Ovary (tissue), 9 donors: Measurements from ENCODE around the gene RPL19. TPM values are rescaled to one million over a fixed set of nuclear protein-coding genes. Genes with fewer than 3 reads are reported as not detected.

ENCODE experiments used
- DNase-seq, 5 donors: peaks; one replicate each; pipeline ENCODE4 v3.0.0-alpha.2; 2019 to 2020
- H3K27ac ChIP-seq, 2 donors: fragments of 200-600 bp; one replicate each; pipeline versions ENCODE4 v1.5.1 to v1.8.0; 2019 to 2022
- H3K27me3 ChIP-seq: fragments of 200-600 bp; one replicate; pipeline ENCODE4 v1.8.0; 2022
- H3K36me3 ChIP-seq: fragments of 200-600 bp; sonication (generic); one replicate; pipeline ENCODE4 v1.5.1; 2019
- H3K4me1 ChIP-seq: one replicate; pipeline ENCODE4 v1.8.1; 2013; ENCODE audit warnings: mild to moderate bottlenecking, moderate library complexity; ENCODE audit not compliant: insufficient read depth
- H3K4me3 ChIP-seq: fragments of 200-600 bp; sonication (generic); one replicate; pipeline ENCODE4 v1.5.1; 2017
- H3K9me3 ChIP-seq, 2 donors: fragments of 200-600 bp in 1 of 2; sonication (generic) in 1 of 2; one replicate each; pipeline versions ENCODE4 v1.5.1 to v1.8.1; 2013 to 2019; ENCODE audit warnings: mild to moderate bottlenecking in 1 of 2, moderate library complexity in 1 of 2
- CTCF ChIP-seq, 3 donors: fragments of 450-650 bp in 2 of 3; fragments of 200-600 bp in 1 of 3; IDR thresholded peaks; one replicate each; pipeline versions ENCODE4 v1.5.1 to v1.8.0; 2016 to 2022; ENCODE audit warnings: antibody characterized with exemption in 3 of 3, mild to moderate bottlenecking in 1 of 3
- EP300 ChIP-seq: sonication (generic); formaldehyde crosslinking; IDR thresholded peaks from one replicate; pipeline ENCODE4 v1.6.1; 2017; ENCODE audit warnings: antibody characterized with exemption
- POLR2A ChIP-seq: fragments of 450-650 bp; IDR thresholded peaks from one replicate; pipeline ENCODE4 v1.6.1; 2017; ENCODE audit warnings: antibody characterized with exemption, mild to moderate bottlenecking, moderate library complexity
- WGBS, 3 donors: extraction: QIAGEN DNeasy Blood & Tissue Kit in 1 of 3; methylation state at CpG; one replicate each; pipeline versions ENCODE4 v1.1.5 to v1.1.7; 2013 to 2017; 5-methylcytosine and 5-hydroxymethylcytosine counted together
- intact Hi-C, 4 donors: fragments of 100-400 bp; cut with DNase I; formaldehyde crosslinking; loops; one replicate each; pipeline versions ENCODE4 v1.11.0 to v1.15.1; 2022 to 2023
- polyA plus RNA-seq, 2 donors: library from polyadenylated mRNA; stranded (reverse); fragments of 200-250 nt in 1 of 2; fragments of 350-450 nt in 1 of 2; fragmentation: Illumina TruSeq in 1 of 2; extraction: RNeasy Lipid Tissue Mini Kit (QIAGEN cat#74804) in 1 of 2; gene quantifications; one replicate each; pipeline ENCODE4 v1.2.3, GENCODE V29; 2013 to 2014
- total RNA-seq, 7 donors: library from RNA; depleted of rRNA in 2 of 7; stranded (reverse); fragments of >200 nt in 2 of 7; fragmentation: NEBNext Ultra II Directional in 3 of 7; extraction: Animal tissue kit (Norgen Biotek cat#: 25700) in 3 of 7; gene quantifications; one replicate each; pipeline versions ENCODE4 v1.1.0 to v1.2.4, GENCODE V29; 2016 to 2023
- donor health status: DM: no; HTN: no; CAD: no; lungs with moderate emphysema.
- donor health status: DM: no; HTN: no; CAD: no.
- donor health status: Bipolar disorder and iron deficiency.
- donor health status: DM: yes; HTN: yes; CAD: no.
- donor health status: DM: no; HTN: no; CAD: no.
- donor health status: DM: yes; HTN: yes; CAD: no.

Gene RPL19
- total and polyA plus RNA-seq, 9 donors, result 2,272 to 5,697 (median 3,184) TPM

GRCh38 chr17:39208136-39208535, 8.1 kb downstream of the RPL19 start:
- no peak overlapping the region for H3K4me3 ChIP-seq
- no peak for DNase-seq
- no peaks in the 10 kb centered on the region for H3K27me3 ChIP-seq
- TF ChIP-seq POLR2A, result no peak
- TF ChIP-seq CTCF (IDR thresholded peaks at IDR 0.05), result no peak
- TF ChIP-seq EP300, result no peak
- H3K9me3 ChIP-seq, result no peaks in the 10 kb centered on the region
- no peak overlapping the region for H3K27ac ChIP-seq
- WGBS, 3 donors, result 60 to 73% (median 68%) methylated on average over 7 of the region's 7 CpGs
- intact Hi-C loops, result loop anchor here in 2 of 4 donors (5.0 kb wide), 1 partner anchor 34 kb away; no protein-coding TSS in a partner anchor
- no peaks in the 10 kb centered on the region for H3K36me3 ChIP-seq
- H3K4me1 ChIP-seq, result peaks cover 4% of the 10 kb centered on the region

DNA sequence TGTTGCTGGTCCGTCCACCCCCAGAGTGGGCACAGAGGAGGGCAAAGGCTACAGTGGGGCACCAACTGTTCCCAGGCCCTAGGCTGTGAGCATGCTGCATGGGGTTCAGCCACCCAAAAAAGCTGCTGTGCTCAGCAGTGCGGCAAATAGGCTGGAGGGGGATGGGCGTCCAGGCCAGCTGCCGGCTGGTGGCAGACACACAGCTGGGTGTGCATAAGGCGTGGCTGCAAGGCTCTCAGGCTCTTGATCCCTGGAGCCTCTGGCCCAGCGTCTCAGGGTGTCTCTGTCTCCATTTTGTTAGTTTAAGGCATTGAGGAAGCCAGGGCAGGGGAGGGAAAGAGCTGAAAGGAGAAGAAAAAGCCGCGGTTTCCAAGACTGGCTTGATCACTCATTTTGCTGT, 8.8 kb downstream of the RPL19 start:
- no peak for TF ChIP-seq POLR2A
- no peak for TF ChIP-seq CTCF (IDR thresholded peaks at IDR 0.05)
- TF ChIP-seq EP300, result no peak
- intact Hi-C loops, result loop anchor here in 2 of 4 donors (5.0 kb wide), 1 partner anchor 33 kb away; no protein-coding TSS in a partner anchor
- WGBS, 3 donors, result 67 to 73% (median 70%) methylated on average over 8 of the region's 8 CpGs

GRCh38 chr17:39209317-39210092, 9.4 kb downstream of the RPL19 start:
- no peaks in the 10 kb centered on the region for H3K36me3 ChIP-seq
- peak overlapping the region; percentile 29 for H3K4me3 ChIP-seq
- peak; percentile 79 to 89 (median 83) for DNase-seq
- WGBS, 3 donors, result 3 to 6% (median 3%) methylated on average over 19 to 39 of the region's 39 CpGs
- no peaks in the 10 kb centered on the region for H3K9me3 ChIP-seq
- peaks cover 4% of the 10 kb centered on the region for H3K4me1 ChIP-seq
- TF ChIP-seq EP300 (no peak), CTCF (IDR thresholded peaks at IDR 0.05) (no peak), POLR2A (no peak)
- no peak overlapping the region for H3K27ac ChIP-seq
- H3K27me3 ChIP-seq, result no peaks in the 10 kb centered on the region
- intact Hi-C loops, result loop anchor here in 2 of 4 donors (5.0 kb wide), 1 partner anchor 33 kb away; no protein-coding TSS in a partner anchor

More for the DNA sequence above, 8.8 kb downstream of the RPL19 start:
- Histone ChIP-seq H3K4me3 (no peak overlapping the region), H3K4me1 (peaks cover 4% of the 10 kb centered on the region), H3K27ac (peak overlapping the region in 1 of 2 donors; percentile 30), H3K36me3 (no peaks in the 10 kb centered on the region), H3K27me3 (no peaks in the 10 kb centered on the region), H3K9me3 (no peaks in the 10 kb centered on the region)
- no peak for DNase-seq

DNA sequence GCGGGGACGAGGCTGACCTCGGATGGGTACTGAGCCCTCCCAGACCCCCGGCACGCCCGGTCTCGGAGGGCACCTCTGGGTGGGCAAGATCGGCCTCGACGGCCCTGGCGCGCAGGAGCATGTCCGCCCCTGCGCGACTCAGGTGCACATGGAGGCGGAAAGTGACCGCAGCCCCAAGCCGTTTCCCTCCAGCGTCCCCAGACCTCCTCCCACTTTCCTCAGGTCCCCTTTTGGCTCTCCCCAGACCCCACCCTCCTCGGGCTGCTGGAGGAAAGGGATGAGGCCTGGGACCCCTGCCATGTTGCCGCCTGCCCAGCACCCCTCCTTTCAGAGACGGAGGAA, 10.0 kb downstream of the RPL19 start:
- 6 to 8% (median 6%) methylated on average over 16 to 22 of the region's 22 CpGs for WGBS, 3 donors
- H3K27me3 ChIP-seq, result no peaks in the 10 kb centered on the region

DNA sequence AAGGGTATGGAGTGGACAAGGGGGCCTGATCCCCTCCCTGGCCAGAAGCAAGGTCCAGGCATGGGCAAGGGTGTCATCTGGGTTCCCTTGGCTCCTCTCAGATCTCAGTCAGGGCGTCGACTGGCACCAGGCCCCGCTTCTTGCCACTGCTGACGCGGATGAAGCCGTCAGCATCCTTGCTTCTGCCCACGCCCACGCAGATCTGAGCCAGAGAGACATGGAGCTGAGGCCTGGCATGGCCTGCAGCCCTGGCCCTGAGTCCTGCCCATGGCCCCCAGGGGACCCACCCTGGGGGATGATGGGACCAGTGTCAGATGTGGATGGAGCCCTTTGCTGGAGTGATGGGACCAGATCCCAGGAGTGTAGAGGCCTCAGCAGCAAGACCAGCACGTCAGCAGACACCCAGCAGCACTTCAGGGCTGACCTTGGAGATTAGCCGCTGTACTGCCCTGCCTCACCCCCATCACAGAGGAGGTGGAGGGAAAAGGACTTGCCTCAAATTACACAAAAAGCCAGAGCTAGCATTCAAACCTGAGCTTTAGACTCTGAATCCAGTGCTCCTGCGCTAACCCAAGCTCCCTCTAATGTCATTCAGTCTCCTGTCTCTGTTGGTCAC, 12.2 kb downstream of the RPL19 start:
- Histone ChIP-seq H3K4me1 (peaks cover 3% of the 10 kb centered on the region), H3K9me3 (no peaks in the 10 kb centered on the region), H3K4me3 (no peak overlapping the region), H3K27me3 (no peaks in the 10 kb centered on the region), H3K36me3 (no peaks in the 10 kb centered on the region), H3K27ac (no peak overlapping the region)
- TF ChIP-seq EP300 (no peak), CTCF (IDR thresholded peaks at IDR 0.05) (no peak), POLR2A (no peak)
- intact Hi-C loops, result no loop called here
- no peak for DNase-seq
- 73 to 75% (median 74%) methylated on average over 11 of the region's 11 CpGs for WGBS, 3 donors

More for the DNA sequence above, 10.0 kb downstream of the RPL19 start:
- no peak for DNase-seq
- intact Hi-C loops, result no loop called here
- Histone ChIP-seq H3K36me3 (no peaks in the 10 kb centered on the region), H3K4me3 (peak overlapping the region; percentile 29), H3K9me3 (no peaks in the 10 kb centered on the region), H3K27ac (no peak overlapping the region), H3K4me1 (peaks cover 4% of the 10 kb centered on the region)
- TF ChIP-seq POLR2A, result no peak
